ACHN (cell line): ENCODE results near the gene HSD17B3.
"Not testable (repeated sequence)": the region's sequence is repeated elsewhere in the genome, so short reads cannot be mapped to it uniquely, and the experiment has no call there.

Experiments used
- DNase-seq: peaks from one replicate; pipeline ENCODE4 v3.0.0-alpha.2; 2015
- in situ Hi-C: cut with HindIII; loops from 2 replicates; pipeline ENCODE4 v1.10.0; 2017; ENCODE audit warnings: low sequenced_read_pairs, low pct_ligation_motif_present, low pct_unique_long_range_greater_than_20kb

HSD17B3 gene

DNA sequence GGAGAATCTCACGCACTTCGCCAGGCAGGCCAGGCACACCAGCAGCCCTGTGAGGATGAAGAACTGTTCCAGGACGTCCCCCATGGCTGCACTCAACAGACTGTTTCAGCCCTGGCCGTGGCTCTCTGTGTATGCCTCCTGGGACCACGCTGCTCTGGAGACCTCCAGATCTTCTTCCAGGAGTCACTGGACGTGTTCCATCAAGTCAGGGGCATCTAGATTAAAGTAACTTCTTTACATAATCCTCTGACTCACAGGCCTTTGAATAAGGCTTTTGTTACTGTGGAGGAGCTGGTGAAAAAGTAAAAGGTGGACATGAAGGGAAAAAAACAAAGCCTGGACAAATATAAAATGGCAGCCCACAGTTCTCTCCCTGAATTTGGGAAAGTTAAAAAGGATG is at the start of gene HSD17B3:
TSS of gene HSD17B3 (minus strand) at position 156 of the 400 bp plus-strand sequence. CDS start at position 84, 72 bp downstream.
- in situ Hi-C loops: no loop called here
- no peak for DNase-seq

DNA sequence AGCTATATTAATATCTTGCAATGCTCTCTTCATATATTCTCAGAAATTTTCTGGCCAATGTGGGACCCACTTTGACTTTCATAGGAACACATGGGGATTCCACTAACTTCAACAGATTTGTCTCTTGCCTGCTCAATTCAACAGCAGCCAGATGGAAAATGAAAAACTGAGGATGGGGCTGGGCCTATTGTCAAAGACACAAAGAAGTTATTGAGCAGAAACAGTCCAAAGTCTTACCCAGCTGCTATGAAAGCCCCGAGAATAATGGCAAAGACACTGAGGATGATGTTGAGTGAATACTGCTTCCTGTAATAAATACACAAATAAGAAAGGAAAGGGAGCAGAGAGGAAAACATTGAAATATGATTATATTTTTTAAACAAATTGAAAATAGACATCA is 48.9 kb upstream of the HSD17B3 start:
- no peak for DNase-seq
- in situ Hi-C loops: no loop called here

DNA sequence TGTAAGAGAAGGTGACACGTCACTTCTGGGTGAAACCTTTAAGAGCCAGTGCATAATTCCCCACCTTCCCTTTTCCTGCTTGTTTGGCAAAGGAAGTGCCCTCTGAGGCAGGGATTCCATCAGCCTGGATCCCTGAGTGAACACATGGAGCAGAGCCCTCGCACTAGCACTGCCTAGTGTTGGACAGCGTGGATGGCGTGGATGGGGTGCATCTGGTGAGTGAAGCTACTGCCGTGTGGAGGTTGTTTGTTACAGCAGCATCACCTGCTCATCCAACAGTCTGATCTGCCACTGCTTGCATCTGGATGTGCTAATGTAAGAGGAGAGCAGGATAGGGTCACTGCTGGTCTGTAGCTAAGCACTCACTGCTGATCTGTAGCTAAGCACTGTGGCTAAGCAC is 46.3 kb upstream of the HSD17B3 start:
- in situ Hi-C loops: no loop called here
- no peak for DNase-seq

- no peak for DNase-seq
- in situ Hi-C loops: no loop called here
These were observed 43.6 kb upstream of the HSD17B3 start for GRCh38 chr9:96345551-96345950.

- DNase-seq: peak; percentile 85
- in situ Hi-C loops: no loop called here
These were observed 42.6 kb upstream of the HSD17B3 start for GRCh38 chr9:96344458-96345180.

DNA sequence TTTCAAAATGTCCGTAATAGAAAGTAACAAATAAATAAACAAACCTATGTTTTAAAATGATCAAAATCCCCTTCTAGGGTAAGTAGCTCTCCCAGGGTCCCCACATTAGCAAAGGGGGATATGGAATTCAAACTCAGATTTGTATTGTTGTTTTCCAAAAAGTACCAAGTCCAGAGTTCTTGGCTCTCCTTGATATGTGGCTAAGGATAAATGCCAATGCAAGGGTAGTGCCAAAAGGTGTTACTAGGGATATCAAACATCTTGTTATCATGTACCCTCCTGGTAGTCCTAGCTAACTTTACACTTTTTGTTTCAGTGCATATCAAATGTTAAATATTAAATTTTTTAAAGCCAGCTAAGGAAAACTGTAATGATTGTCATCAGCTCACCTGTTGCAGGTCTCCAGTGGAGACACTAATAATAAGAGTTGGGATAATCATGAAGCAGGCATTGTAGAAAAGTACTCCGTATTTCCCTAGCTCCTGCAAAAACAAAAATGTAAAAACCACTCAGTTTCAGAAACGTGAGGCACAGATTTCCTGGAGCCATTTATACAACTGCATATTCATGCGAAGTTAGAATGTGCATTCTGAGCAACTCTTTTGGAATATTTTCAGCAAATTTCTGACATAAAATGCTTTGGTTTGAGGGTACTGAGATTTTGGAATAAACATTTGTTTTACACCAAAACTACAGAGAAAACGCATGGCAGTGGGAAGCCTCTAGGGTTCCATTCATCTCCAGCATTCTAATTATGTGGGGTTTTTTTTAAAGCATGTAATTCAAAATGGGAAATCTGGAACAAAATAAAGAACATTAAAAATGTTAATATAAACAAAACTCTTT is 41.8 kb upstream of the HSD17B3 start:
- in situ Hi-C loops: no loop called here
- DNase-seq: no peak

DNA sequence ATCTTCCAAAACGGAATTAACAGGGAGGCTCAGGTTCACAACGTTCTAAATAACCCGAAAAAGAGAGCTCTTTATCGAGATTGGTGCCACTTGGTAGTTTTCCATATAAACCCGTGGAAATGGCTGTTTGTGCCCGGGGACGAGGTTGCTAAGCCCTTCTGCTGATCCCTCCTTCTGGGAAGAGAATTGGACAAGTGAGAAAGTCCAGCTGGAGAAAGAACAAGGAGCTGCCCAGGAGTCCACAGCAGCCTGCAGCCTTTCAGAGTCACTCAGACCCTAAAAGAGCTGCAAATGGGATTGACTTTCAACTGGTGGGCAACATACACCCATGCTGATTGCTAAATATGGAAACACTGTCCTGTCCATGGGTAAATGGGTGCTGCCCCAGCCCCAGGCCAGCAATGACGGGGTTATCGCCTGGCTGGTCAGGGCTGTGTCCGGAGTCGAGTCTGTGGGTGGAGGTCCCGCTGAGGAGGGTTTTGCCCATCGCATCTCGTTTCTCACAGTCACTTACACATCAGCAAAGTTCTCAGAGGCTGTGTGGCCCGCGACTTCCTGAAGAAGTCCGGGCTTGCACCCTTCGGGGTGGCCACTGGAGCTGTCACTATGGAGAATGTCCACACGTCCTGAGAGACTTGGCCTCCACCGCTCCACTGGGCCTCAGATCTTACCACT is 40.7 kb upstream of the HSD17B3 start:
- in situ Hi-C loops: no loop called here

GRCh38 chr9:96340707-96341106 is 38.7 kb upstream of the HSD17B3 start:
- no peak for DNase-seq
- in situ Hi-C loops: no loop called here

More for the DNA sequence above, 40.7 kb upstream of the HSD17B3 start:
- DNase-seq: no peak

GRCh38 chr9:96338299-96338698 is 36.3 kb upstream of the HSD17B3 start:
- in situ Hi-C loops: no loop called here
- no peak for DNase-seq

DNA sequence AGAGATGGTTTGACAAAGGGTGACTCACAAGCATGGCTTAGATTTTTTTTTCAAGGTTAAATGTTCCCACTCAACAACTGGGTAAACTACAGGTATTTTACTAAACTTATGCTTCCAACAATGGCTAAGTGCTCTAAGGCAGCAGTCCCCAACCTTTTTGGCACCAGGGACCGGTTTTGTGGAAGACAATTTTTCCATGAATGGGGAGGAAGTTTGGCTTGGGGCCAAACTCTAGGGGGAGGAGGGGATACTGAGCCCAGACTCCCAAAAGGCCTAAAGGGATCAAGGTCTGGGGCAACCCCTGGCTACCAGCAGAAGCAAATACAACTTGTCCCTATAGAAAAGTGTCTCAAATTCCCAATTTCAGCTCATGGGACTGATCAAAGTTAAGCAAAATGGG is 32.0 kb upstream of the HSD17B3 start:
- in situ Hi-C loops: no loop called here
- DNase-seq: no peak

DNA sequence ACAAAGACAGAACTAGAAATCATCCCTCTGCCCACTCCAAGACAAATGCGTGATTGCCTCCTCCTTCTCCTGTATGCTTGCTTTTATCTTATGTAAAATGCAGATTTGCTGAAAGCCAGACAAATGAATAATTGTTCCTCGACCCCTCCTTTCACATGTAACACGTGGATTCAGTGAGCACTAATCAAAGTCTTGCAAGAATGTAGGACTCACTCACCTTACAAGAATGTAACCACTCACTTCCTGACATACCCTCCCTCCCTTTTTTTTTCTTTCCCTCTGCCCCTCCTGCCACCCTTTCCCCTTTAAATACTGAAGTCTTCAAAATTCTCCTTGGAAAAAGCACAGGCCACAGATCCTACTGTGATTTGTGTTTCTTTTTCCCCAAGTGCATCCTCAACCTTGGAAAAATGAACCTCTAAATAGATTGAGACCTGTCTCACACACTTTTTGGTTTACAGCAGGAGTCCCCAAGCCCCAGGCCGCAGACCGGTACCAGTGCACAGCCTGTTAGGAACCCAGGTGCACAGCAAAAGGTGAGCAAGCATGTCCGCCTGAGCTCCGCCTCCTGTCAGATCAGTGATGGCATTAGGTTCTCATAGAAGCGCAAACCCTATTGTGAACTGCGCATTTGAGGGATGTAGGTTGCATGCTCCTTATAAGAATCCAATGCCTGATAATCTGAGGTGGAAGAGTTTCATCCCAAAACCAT is 29.4 kb upstream of the HSD17B3 start:
- peak; percentile 41 for DNase-seq
- in situ Hi-C loops: no loop called here

GRCh38 chr9:96327694-96328352 is 25.8 kb upstream of the HSD17B3 start:
- peak; percentile 61 for DNase-seq
- in situ Hi-C loops: no loop called here

DNA sequence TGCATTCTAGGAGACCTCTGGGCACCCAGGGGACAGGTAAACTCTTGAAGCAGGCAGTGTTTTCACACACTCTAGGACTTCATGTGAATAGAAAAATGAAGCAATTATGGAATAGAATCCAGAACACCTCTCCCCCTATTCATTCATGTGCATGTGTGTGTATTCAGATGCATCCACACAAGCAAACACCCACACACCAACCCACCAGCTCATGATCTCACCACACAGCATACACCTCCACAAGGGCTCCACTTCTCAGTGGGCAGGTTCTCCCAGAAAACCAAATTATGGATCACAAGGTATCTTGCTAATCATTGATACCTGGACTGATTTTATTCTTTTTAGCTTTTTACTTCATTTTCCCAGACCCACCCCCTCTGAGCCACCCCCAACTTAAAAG is 21.2 kb upstream of the HSD17B3 start:
- no peak for DNase-seq
- in situ Hi-C loops: no loop called here

- in situ Hi-C loops, DNase-seq: not testable (repeated sequence)
These were observed 20.8 kb upstream of the HSD17B3 start for GRCh38 chr9:96322736-96323135.

- in situ Hi-C loops, DNase-seq: not testable (repeated sequence)
These were observed 20.2 kb upstream of the HSD17B3 start for GRCh38 chr9:96322210-96322609.

GRCh38 chr9:96321515-96321914 is 19.5 kb upstream of the HSD17B3 start:
- DNase-seq: no peak
- in situ Hi-C loops: no loop called here

DNA sequence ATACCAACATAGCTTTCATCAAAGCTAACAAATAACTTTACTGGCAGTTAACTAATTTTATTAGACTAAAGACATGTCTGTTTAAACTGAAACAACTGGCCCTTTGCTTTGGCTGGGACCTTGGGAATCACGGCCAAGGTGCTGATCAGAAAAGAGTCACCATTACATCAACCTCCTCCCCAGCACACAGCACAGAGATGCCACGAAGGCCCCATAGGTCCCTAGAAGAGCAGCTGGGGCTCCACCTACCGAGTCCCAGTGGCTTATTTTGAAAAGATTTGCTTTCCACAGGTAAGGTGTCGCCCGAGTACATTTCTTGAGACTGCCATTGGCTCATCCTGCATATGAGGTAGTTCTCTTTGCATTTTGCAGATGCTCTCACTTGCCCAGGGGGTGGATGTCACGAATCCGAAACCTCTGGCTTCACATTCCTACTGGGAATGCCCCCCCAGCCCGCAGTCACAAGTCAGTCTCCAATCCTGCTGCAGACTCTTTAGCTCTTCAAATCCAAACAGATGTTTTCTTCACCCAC is 18.8 kb upstream of the HSD17B3 start:
- no peak for DNase-seq
- in situ Hi-C loops: no loop called here
